NCI-H2107 treated with DMSO at 0.1 percent for 48 hours (cell line): ENCODE results near the gene FAF1.
A peak's percentile ranks its signal among the peaks of the same experiment; 100 is the strongest.
"Not testable (repeated sequence)": the region's sequence is repeated elsewhere in the genome, so short reads cannot be mapped to it uniquely, and the experiment has no call there.

Experiments
- DNase-seq: peaks from one replicate; lab custom pipeline; 2025; ENCODE audit not compliant: unreplicated experiment; lab: John Stamatoyannopoulos, UW

FAF1 gene

GRCh38 chr1:50964863-50965262 is 4.8 kb upstream of the FAF1 start:
- DNase-seq, result no peak

GRCh38 chr1:50959303-50959912 is 659 bp downstream of the FAF1 start:
- peak; percentile 71 for DNase-seq

GRCh38 chr1:50955116-50955515 is 5.0 kb downstream of the FAF1 start:
- DNase-seq, result no peak

- not testable (repeated sequence) for DNase-seq
These were observed 7.5 kb downstream of the FAF1 start for GRCh38 chr1:50952566-50952965.

GRCh38 chr1:50950396-50950795 is 9.7 kb downstream of the FAF1 start:
- no peak for DNase-seq

GRCh38 chr1:50949286-50949982 is 10.6 kb downstream of the FAF1 start:
- DNase-seq, result no peak

GRCh38 chr1:50942334-50942733 is 17.7 kb downstream of the FAF1 start:
- DNase-seq, result no peak

- no peak for DNase-seq
These were observed 19.8 kb downstream of the FAF1 start for GRCh38 chr1:50940291-50940690.

- DNase-seq, result no peak
These were observed 23.7 kb downstream of the FAF1 start for GRCh38 chr1:50936321-50936720.

- not testable (repeated sequence) for DNase-seq
These were observed 24.8 kb downstream of the FAF1 start for GRCh38 chr1:50935276-50935675.

- no peak for DNase-seq
These were observed 25.2 kb downstream of the FAF1 start for GRCh38 chr1:50934838-50935237.

GRCh38 chr1:50933770-50934169 is 26.3 kb downstream of the FAF1 start:
- not testable (repeated sequence) for DNase-seq

GRCh38 chr1:50932043-50932442 is 28.0 kb downstream of the FAF1 start:
- DNase-seq, result not testable (repeated sequence)

- no peak for DNase-seq
These were observed 28.9 kb downstream of the FAF1 start for GRCh38 chr1:50930965-50931737.

GRCh38 chr1:50930193-50930592 is 29.9 kb downstream of the FAF1 start:
- DNase-seq, result no peak

- DNase-seq, result peak; percentile 31
These were observed 30.6 kb downstream of the FAF1 start for GRCh38 chr1:50929376-50929958.

GRCh38 chr1:50923564-50923963 is 36.5 kb downstream of the FAF1 start:
- DNase-seq, result no peak

GRCh38 chr1:50921029-50921428 is 39.0 kb downstream of the FAF1 start:
- DNase-seq, result no peak

GRCh38 chr1:50920409-50920808 is 39.7 kb downstream of the FAF1 start:
- no peak for DNase-seq

- DNase-seq, result no peak
These were observed 42.6 kb downstream of the FAF1 start for GRCh38 chr1:50917138-50918137.
